Stomach (tissue), 4 donors: ENCODE results near the gene ADCY6.

ENCODE experiments used
- CTCF ChIP-seq, 7 experiments: fragments of 450-650 bp in 4 of 7; fragments of 200-600 bp in 3 of 7; sonication (generic) in 3 of 7; IDR thresholded peaks; one replicate each; pipeline ENCODE4 v1.5.1; 2016 to 2019; ENCODE audit warnings: antibody characterized with exemption in 7 of 7, control low read depth in 2 of 7, mild to moderate bottlenecking in 1 of 7
- EP300 ChIP-seq: sonication (generic); formaldehyde crosslinking; IDR thresholded peaks from one replicate; pipeline ENCODE4 v1.6.1; 2017; ENCODE audit warnings: antibody characterized with exemption
- POLR2A ChIP-seq, 4 donors: fragments of 450-650 bp; IDR thresholded peaks; one replicate each; pipeline ENCODE4 v1.6.1; 2016; ENCODE audit warnings: antibody characterized with exemption in 4 of 4, control low read depth in 2 of 4, mild to moderate bottlenecking in 1 of 4, moderate library complexity in 1 of 4
- POLR2AphosphoS5 ChIP-seq, 3 donors: sonication (generic); formaldehyde crosslinking; IDR thresholded peaks; one replicate each; pipeline ENCODE4 v1.6.1; 2016; ENCODE audit warnings: antibody characterized with exemption in 3 of 3

GRCh38 chr12:48819986-48820725, 31.3 kb upstream of the ADCY6 start:
- TF ChIP-seq POLR2A (IDR thresholded peaks at IDR 0.05) (no peak), CTCF (IDR thresholded peaks at IDR 0.05) (no peak), EP300 (no peak), POLR2AphosphoS5 (IDR thresholded peaks at IDR 0.05) (no peak)
